AG10803 (cell line): ENCODE measurements around the gene MMP14.
"Not testable (repeated sequence)": the region's sequence is repeated elsewhere in the genome, so short reads cannot be mapped to it uniquely, and the experiment has no call there.

Experiments used
- DNase-seq: peaks from one replicate; pipeline ENCODE4 v3.0.0; 2010; ENCODE audit warnings: low read depth
- H3K4me3 ChIP-seq: 2 replicates; pipeline ENCODE4 v1.5.1; 2011; ENCODE audit warnings: mild to moderate bottlenecking, low read length, control low read depth
- TF ChIP-seq, protein P1 (sequence below): conservative IDR thresholded peaks from 2 replicates; pipeline ENCODE4 v1.5.1; 2011; ENCODE audit warnings: mild to moderate bottlenecking, low read length, control low read depth, inconsistent platforms

Gene MMP14

DNA sequence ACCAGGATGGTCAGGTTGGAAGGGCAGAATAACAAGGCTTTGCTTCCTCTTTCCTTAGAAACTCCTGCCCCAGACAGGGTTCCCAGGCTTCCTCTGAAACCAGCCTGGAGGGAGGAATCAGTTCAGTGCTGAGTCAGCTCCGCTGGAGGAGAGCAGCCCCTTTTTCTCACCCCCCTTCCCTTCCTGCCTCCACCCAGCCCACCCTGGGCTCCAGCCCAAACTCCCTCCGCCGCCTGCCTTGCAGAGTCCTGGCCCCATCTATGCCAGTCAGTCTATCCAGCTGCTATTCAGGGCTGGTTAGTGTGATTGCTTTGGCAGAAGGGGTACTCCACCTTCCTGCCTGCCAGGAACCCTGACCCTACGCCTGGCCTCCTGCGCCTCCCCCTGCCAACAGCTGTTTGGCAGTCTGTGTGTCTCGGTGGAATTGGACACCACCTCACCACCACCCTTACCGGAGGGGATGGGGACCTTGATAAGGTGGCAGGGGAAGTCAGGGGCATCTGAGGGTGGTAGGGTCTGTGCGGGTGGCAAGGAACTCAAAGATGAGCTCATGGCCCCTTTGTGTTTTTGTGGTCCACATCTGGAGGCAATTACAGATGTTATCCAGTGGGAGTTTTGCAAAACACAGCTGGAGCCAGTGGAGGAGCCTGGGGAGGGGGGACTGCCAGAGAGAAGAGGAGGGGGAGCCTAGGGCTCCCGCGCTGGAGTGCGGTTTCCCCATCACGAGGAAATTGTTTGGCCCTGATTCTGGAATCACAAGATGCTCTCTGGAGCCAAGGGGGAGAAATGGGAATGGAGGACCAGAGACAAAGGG is 12.2 kb downstream of the MMP14 start:
- peak overlapping the region; percentile 26 for H3K4me3 ChIP-seq
- TF ChIP-seq, protein P1, sequence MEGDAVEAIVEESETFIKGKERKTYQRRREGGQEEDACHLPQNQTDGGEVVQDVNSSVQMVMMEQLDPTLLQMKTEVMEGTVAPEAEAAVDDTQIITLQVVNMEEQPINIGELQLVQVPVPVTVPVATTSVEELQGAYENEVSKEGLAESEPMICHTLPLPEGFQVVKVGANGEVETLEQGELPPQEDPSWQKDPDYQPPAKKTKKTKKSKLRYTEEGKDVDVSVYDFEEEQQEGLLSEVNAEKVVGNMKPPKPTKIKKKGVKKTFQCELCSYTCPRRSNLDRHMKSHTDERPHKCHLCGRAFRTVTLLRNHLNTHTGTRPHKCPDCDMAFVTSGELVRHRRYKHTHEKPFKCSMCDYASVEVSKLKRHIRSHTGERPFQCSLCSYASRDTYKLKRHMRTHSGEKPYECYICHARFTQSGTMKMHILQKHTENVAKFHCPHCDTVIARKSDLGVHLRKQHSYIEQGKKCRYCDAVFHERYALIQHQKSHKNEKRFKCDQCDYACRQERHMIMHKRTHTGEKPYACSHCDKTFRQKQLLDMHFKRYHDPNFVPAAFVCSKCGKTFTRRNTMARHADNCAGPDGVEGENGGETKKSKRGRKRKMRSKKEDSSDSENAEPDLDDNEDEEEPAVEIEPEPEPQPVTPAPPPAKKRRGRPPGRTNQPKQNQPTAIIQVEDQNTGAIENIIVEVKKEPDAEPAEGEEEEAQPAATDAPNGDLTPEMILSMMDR, result no peak
- DNase-seq, result peak; percentile 92

DNA sequence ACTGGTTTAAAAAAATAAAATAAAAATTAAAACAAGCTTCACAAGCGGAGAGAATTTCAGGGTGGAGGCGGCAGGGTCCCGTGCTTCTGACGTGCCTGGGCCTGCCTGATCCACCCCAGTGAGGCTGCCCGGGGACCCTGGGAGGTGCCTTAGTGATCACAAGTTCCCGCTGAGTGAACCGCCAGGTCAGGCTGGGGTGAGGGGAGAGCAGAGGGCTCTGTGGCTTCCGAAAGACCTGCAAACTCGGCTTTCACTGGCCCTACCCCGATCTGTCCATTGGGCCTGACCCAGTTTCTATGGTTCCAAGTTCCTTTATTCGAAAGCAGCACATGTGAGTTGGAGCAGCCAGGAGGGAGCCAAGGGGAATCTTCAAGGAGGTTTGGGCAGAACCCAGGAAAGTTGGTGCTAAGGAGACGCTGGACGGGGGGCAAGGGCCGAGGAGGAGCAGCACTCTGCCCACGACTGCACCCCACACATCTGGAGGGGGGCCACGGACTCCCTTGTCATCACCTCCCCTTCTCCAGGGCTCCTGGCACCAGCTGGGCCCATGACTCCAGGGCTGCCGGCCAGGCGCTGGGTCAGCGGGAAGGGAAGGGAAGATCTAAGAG is 12.9 kb downstream of the MMP14 start:
- H3K4me3 ChIP-seq, result no peak overlapping the region
- TF ChIP-seq, protein P1, result no peak
- peak; percentile 70 for DNase-seq

- peak; percentile 99 for DNase-seq
- TF ChIP-seq, protein P1, result no peak; the same call in 1 of the 2 replicates
- H3K4me3 ChIP-seq, result peak overlapping the region; percentile 46
These were observed 14.8 kb downstream of the MMP14 start for GRCh38 chr14:22850944-22851764.

DNA sequence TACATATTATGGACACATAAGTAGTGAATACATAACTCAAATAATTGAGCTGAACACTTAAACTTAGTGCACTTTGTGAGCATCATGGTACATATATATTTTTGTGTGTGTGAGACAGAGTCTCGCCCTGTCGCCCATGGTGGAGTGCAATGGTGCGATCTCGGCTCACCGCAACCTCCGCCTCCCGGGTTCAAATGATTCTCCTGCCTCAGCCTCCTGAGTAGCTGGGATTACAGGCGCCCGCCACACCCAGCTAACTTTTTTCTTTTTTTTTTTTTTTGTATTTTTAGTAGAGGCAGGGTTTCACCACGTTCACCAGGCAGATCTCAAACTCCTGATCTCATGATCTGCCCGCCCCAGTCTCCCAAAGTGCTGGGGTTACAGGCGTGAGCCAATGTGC is 15.8 kb downstream of the MMP14 start:
- H3K4me3 ChIP-seq, result not testable (repeated sequence)

GRCh38 chr14:22852599-22852939 is 16.2 kb downstream of the MMP14 start:
- no peak overlapping the region for H3K4me3 ChIP-seq
- TF ChIP-seq, protein P1, result no peak

More for the DNA sequence above, 15.8 kb downstream of the MMP14 start:
- DNase-seq, result not testable (repeated sequence)

DNA sequence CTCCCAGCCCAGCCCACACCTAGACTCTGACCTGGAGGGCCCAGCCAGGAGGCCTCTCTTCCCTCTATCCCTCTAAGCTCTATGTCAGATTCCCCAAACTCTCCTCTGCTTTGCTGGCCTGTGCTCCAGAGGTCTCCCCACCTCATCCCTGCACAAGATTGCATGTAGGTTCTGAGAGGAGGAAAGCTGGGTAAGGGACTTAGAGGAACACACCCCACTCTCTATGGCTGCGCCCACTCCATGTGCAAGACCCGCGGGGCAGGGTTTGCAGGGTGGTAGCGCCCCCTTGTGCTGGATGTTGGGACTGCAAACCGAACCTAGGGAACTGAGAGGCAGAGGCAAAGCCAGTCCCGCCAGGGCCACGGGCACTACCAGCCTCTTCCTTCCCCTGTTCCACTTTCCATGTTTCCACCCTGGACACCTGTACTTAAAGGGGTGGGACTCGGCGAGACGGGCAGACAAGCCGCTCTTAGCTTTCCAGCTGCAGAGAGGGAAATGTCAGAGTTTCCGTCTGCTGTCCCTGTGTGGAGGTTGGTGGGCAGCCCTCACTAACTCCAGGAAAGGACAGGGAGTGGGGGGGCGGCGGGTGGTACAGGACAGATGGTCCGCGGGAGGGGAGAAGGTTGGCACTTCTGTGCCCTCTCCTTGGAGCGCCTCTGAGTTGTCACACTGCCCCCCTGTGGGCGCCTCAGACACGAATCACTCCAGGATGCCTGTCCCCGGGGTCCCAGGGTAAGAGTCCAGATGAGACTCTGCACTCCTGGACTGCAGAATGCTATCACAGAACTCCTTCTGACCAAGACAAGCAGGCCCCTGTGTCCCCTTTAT is 16.8 kb downstream of the MMP14 start:
- peak; percentile 84 for DNase-seq
- H3K4me3 ChIP-seq, result peak overlapping the region; percentile 55
- TF ChIP-seq, protein P1, result peak; percentile 88

More at GRCh38 chr14:22852599-22852939, 16.2 kb downstream of the MMP14 start:
- DNase-seq, result no peak

GRCh38 chr14:22854296-22854695 is 17.9 kb downstream of the MMP14 start:
- not testable (repeated sequence) for H3K4me3 ChIP-seq, DNase-seq
